CD14-positive monocyte (primary cell): ENCODE data around the gene EIF4A3. TPM values are rescaled to one million over a fixed set of nuclear protein-coding genes. Genes with fewer than 3 reads are reported as not detected.

Source experiments
- DNase-seq, 3 donors: peaks; one replicate each; pipeline ENCODE4 v3.0.0-alpha.2; 2011 to 2022
- H2AFZ ChIP-seq: 2 replicates; pipeline ENCODE4 v1.6.0; 2012; ENCODE audit warnings: mild to moderate bottlenecking, low read depth, low read length, inconsistent platforms; ENCODE audit not compliant: insufficient read depth, poor library complexity, severe bottlenecking
- H3K27ac ChIP-seq, 2 donors: 1 replicate in 1 of 2; 2 replicates in 1 of 2; pipeline ENCODE4 v1.5.1; 2012 to 2013; ENCODE audit warnings: low read length in 2 of 2, control low read depth in 1 of 2, inconsistent platforms in 1 of 2, low read depth in 1 of 2, mild to moderate bottlenecking in 1 of 2
- H3K27me3 ChIP-seq, 2 donors: one replicate each; pipeline versions ENCODE4 v1.6.0 to v1.6.1; 2011 to 2013; ENCODE audit warnings: low read length in 2 of 2; ENCODE audit not compliant: control insufficient read depth in 2 of 2, insufficient read depth in 2 of 2
- H3K36me3 ChIP-seq, 2 donors: replicated peaks in 1 of 2; 1 replicate in 1 of 2; 2 replicates in 1 of 2; pipeline versions ENCODE4 v1.5.1 to v1.6.1; 2012 to 2013; ENCODE audit warnings: low read length in 2 of 2, control low read depth in 1 of 2, inconsistent platforms in 1 of 2, mild to moderate bottlenecking in 1 of 2; ENCODE audit not compliant: insufficient read depth in 2 of 2, control insufficient read depth in 1 of 2
- H3K4me1 ChIP-seq, 2 donors: 1 replicate in 1 of 2; 2 replicates in 1 of 2; pipeline versions ENCODE4 v1.5.1 to v1.6.1; 2012 to 2013; ENCODE audit warnings: low read length in 2 of 2, control low read depth in 1 of 2, inconsistent platforms in 1 of 2, mild to moderate bottlenecking in 1 of 2, moderate library complexity in 1 of 2; ENCODE audit not compliant: insufficient read depth in 2 of 2, control insufficient read depth in 1 of 2
- H3K4me2 ChIP-seq: replicated peaks from 2 replicates; pipeline ENCODE3; 2012; ENCODE audit warnings: low read length, moderate library complexity, mild to moderate bottlenecking; ENCODE audit not compliant: poor library complexity, severe bottlenecking; ENCODE audit errors: extremely low read depth
- H3K4me3 ChIP-seq, 3 experiments: fragments of 200-600 bp in 1 of 3; sonication (generic) in 1 of 3; replicated peaks in 1 of 3; 1 replicate in 2 of 3; 2 replicates in 1 of 3; pipeline ENCODE4 v1.5.1; 2011 to 2013; ENCODE audit warnings: low read length in 3 of 3, mild to moderate bottlenecking in 3 of 3, control low read depth in 2 of 3, low read depth in 2 of 3, inconsistent platforms in 1 of 3, moderate library complexity in 1 of 3
- H3K79me2 ChIP-seq: 2 replicates; pipeline ENCODE4 v1.6.0; 2012; ENCODE audit warnings: mild to moderate bottlenecking, control low read depth, inconsistent platforms, low read length, moderate library complexity; ENCODE audit not compliant: insufficient read depth
- H3K9ac ChIP-seq: 2 replicates; pipeline ENCODE4 v1.6.0; 2017; ENCODE audit warnings: low read length, mild to moderate bottlenecking; ENCODE audit not compliant: insufficient read depth, poor library complexity, severe bottlenecking
- H3K9me3 ChIP-seq, 2 donors: replicated peaks in 1 of 2; 1 replicate in 1 of 2; 2 replicates in 1 of 2; pipeline versions ENCODE4 v1.5.1 to v1.6.1; 2012 to 2013; ENCODE audit warnings: low read length in 2 of 2, control low read depth in 1 of 2; ENCODE audit not compliant: control insufficient read depth in 1 of 2, insufficient read depth in 1 of 2
- H4K20me1 ChIP-seq: 2 replicates; pipeline ENCODE4 v1.6.0; 2012; ENCODE audit warnings: mild to moderate bottlenecking, low read length, control low read depth, moderate library complexity; ENCODE audit not compliant: insufficient read depth
- H3K27ac Mint-ChIP-seq, 7 donors: one replicate each; pipeline ENCODE4 v1.8.0; 2020; ENCODE audit warnings: mild to moderate bottlenecking in 7 of 7, mixed read lengths in 7 of 7, moderate library complexity in 6 of 7, inconsistent platforms in 2 of 7
- H3K27me3 Mint-ChIP-seq, 3 donors: one replicate each; pipeline ENCODE4 v1.8.0; 2021 to 2022; ENCODE audit warnings: low read depth in 3 of 3, mild to moderate bottlenecking in 3 of 3, mixed read lengths in 3 of 3, moderate library complexity in 3 of 3, inconsistent platforms in 1 of 3
- H3K36me3 Mint-ChIP-seq, 2 donors: one replicate each; pipeline ENCODE4 v1.8.0; 2020; ENCODE audit warnings: mixed read lengths in 2 of 2, inconsistent platforms in 1 of 2, mild to moderate bottlenecking in 1 of 2
- H3K4me1 Mint-ChIP-seq: one replicate; pipeline ENCODE4 v1.8.0; 2020; ENCODE audit warnings: mild to moderate bottlenecking, mixed read lengths
- H3K4me3 Mint-ChIP-seq, 2 donors: one replicate each; pipeline ENCODE4 v1.8.0; 2020; ENCODE audit warnings: mild to moderate bottlenecking in 2 of 2, mixed read lengths in 2 of 2, moderate library complexity in 1 of 2
- H3K9me3 Mint-ChIP-seq, 7 donors: one replicate each; pipeline ENCODE4 v1.8.0; 2020 to 2022; ENCODE audit warnings: mixed read lengths in 7 of 7, mild to moderate bottlenecking in 6 of 7, moderate library complexity in 6 of 7, inconsistent platforms in 2 of 7
- CTCF ChIP-seq: fragments of 200-600 bp; IDR thresholded peaks from one replicate; pipeline ENCODE4 v1.8.0; 2022; ENCODE audit warnings: antibody characterized with exemption, mild to moderate bottlenecking
- WGBS: methylation state at CpG from one replicate; pipeline ENCODE4 v1.1.5; 2013; ENCODE audit warnings: missing lambda C conversion rate; ENCODE audit not compliant: insufficient coverage; 5-methylcytosine and 5-hydroxymethylcytosine counted together
- intact Hi-C, 2 donors: fragments of 100-400 bp; cut with micrococcal nuclease; formaldehyde crosslinking; loops; one replicate each; pipeline versions ENCODE4 v1.15.0 to v1.15.1; 2023
- polyA plus RNA-seq, 3 donors: library from polyadenylated mRNA; depleted of rRNA in 1 of 3; unstranded in 2 of 3; stranded (reverse) in 1 of 3; fragments of 300-500 nt in 2 of 3; fragments of >200 nt in 1 of 3; fragmentation: Illumina TruSeq in 2 of 3; gene quantifications; 1 replicate in 2 of 3; 2 replicates in 1 of 3; pipeline ENCODE4 v1.2.3, GENCODE V29; 2012 to 2021

EIF4A3 gene
- polyA plus RNA-seq, 3 donors = 101 to 180 (median 106) TPM

GRCh38 chr17:80116276-80116920 lies 30.5 kb downstream of the EIF4A3 start:
- H3K9me3 ChIP-seq = no peaks in the 10 kb centered on the region
- H3K9ac ChIP-seq = no peak overlapping the region
- no peaks in the 10 kb centered on the region for H3K79me2 ChIP-seq
- H3K36me3 ChIP-seq = peaks cover 39 to 46% of the 10 kb centered on the region in 2 donors
- Mint-ChIP-seq H3K4me3 (peak overlapping the region in 1 of 2 donors; percentile 6), H3K36me3 (peaks cover 50 to 84% of the 10 kb centered on the region in 2 donors), H3K27me3 (peaks cover 0 to 2% (median 0%) of the 10 kb centered on the region in 3 donors), H3K4me1 (no peaks in the 10 kb centered on the region), H3K9me3 (peaks cover 0 to 2% (median 0%) of the 10 kb centered on the region in 7 donors), H3K27ac (peak overlapping the region in 1 of 7 donors; percentile 17)
- H3K4me1 ChIP-seq = no peaks in the 10 kb centered on the region
- TF ChIP-seq CTCF = no peak
- no peak overlapping the region for H2AFZ ChIP-seq
- H3K4me3 ChIP-seq = no peak overlapping the region
- no peak overlapping the region for H3K27ac ChIP-seq
- no peak for DNase-seq
- H4K20me1 ChIP-seq = no peaks in the 10 kb centered on the region
- no peaks in the 10 kb centered on the region for H3K27me3 ChIP-seq
- intact Hi-C loops = no loop called here
- no peak overlapping the region for H3K4me2 ChIP-seq
- WGBS = 87% methylated on average over 12 of the region's 16 CpGs

GRCh38 chr17:80115159-80115558 lies 31.8 kb downstream of the EIF4A3 start:
- no peaks in the 10 kb centered on the region for H4K20me1 ChIP-seq
- H3K36me3 ChIP-seq = peaks cover 48 to 58% of the 10 kb centered on the region in 2 donors
- WGBS = 98% methylated on average over 6 of the region's 8 CpGs
- no peak overlapping the region for H3K4me3 Mint-ChIP-seq
- H3K9ac ChIP-seq = no peak overlapping the region
- no peaks in the 10 kb centered on the region for H3K9me3 ChIP-seq
- no peak overlapping the region for H3K27ac Mint-ChIP-seq
- peaks cover 0 to 2% (median 0%) of the 10 kb centered on the region in 7 donors for H3K9me3 Mint-ChIP-seq
- H3K27me3 ChIP-seq = no peaks in the 10 kb centered on the region
- no peak overlapping the region for H3K4me2 ChIP-seq
- H3K79me2 ChIP-seq = no peaks in the 10 kb centered on the region
- intact Hi-C loops = no loop called here
- no peak overlapping the region for H3K4me3 ChIP-seq
- H3K27ac ChIP-seq = no peak overlapping the region
- no peak overlapping the region for H2AFZ ChIP-seq
- H3K4me1 ChIP-seq = no peaks in the 10 kb centered on the region
- DNase-seq = no peak
- H3K4me1 Mint-ChIP-seq = no peaks in the 10 kb centered on the region
- no peak for TF ChIP-seq CTCF
- H3K27me3 Mint-ChIP-seq = peaks cover 0 to 2% (median 0%) of the 10 kb centered on the region in 3 donors
- H3K36me3 Mint-ChIP-seq = peaks cover 54 to 96% of the 10 kb centered on the region in 2 donors
